Thoracic aorta (tissue), 2 donors: ENCODE measurements around the gene RAB21. TPM values are rescaled to one million over a fixed set of nuclear protein-coding genes. Genes with fewer than 3 reads are reported as not detected.

Source experiments
- ATAC-seq: fragments of 150-250 bp; one replicate; pipeline ENCODE4 v1.8.0; 2017; ENCODE audit warnings: low read depth; ENCODE audit not compliant: insufficient number of reproducible peaks, low FRiP score
- DNase-seq: peaks from one replicate; pipeline ENCODE4 v3.0.0-alpha.2; 2020; ENCODE audit warnings: low spot score
- H3K27ac ChIP-seq, 2 donors: fragments of 200-600 bp; sonication (generic); 1 replicate in 1 of 2; 2 replicates in 1 of 2; pipeline ENCODE4 v1.5.1; 2016; ENCODE audit warnings: mild to moderate bottlenecking in 2 of 2, moderate library complexity in 2 of 2
- H3K27me3 ChIP-seq: fragments of 200-600 bp; sonication (generic); replicated peaks from 2 replicates; pipeline ENCODE4 v1.6.0; 2016; ENCODE audit warnings: mild to moderate bottlenecking; ENCODE audit not compliant: insufficient read depth
- H3K36me3 ChIP-seq: fragments of 200-600 bp; sonication (generic); one replicate; pipeline ENCODE4 v1.5.1; 2016
- H3K4me1 ChIP-seq, 2 donors: fragments of 200-600 bp; sonication (generic); 1 replicate in 1 of 2; 2 replicates in 1 of 2; pipeline versions ENCODE4 v1.5.1 to v1.6.0; 2016; ENCODE audit warnings: low read depth in 2 of 2, mild to moderate bottlenecking in 1 of 2; ENCODE audit not compliant: control insufficient read depth in 1 of 2
- H3K4me3 ChIP-seq: fragments of 200-600 bp; sonication (generic); 2 replicates; pipeline ENCODE4 v1.5.1; 2016; ENCODE audit warnings: mild to moderate bottlenecking
- H3K9me3 ChIP-seq: fragments of 200-600 bp; sonication (generic); 2 replicates; pipeline ENCODE4 v1.5.1; 2016
- CTCF ChIP-seq: fragments of 200-600 bp; sonication (generic); IDR thresholded peaks from one replicate; pipeline ENCODE4 v1.5.1; 2019; ENCODE audit warnings: antibody characterized with exemption
- total RNA-seq, 2 donors: library from RNA; depleted of rRNA; stranded (reverse); fragments of >200 nt; gene quantifications; one replicate each; pipeline versions ENCODE4 v1.1.0 to v1.2.3, GENCODE V29; 2016

Gene RAB21
- total RNA-seq, 2 donors from 2014 or later: 15.7 to 56.4 TPM

- Histone ChIP-seq H3K4me1 (no peaks in the 10 kb centered on the region), H3K27ac (no peak overlapping the region), H3K4me3 (no peak overlapping the region), H3K27me3 (no peaks in the 10 kb centered on the region), H3K9me3 (no peaks in the 10 kb centered on the region), H3K36me3 (no peaks in the 10 kb centered on the region)
- TF ChIP-seq CTCF: no peak
- ATAC-seq (no peak), DNase-seq (no peak)
These were observed 23.7 kb upstream of the RAB21 start for GRCh38 chr12:71730936-71731335.

- ATAC-seq: no peak
- no peaks in the 10 kb centered on the region for H3K4me1 ChIP-seq
- no peak overlapping the region for H3K4me3 ChIP-seq
These were observed 23.0 kb upstream of the RAB21 start for GRCh38 chr12:71731439-71732356.

GRCh38 chr12:71732357-71732712 is 22.3 kb upstream of the RAB21 start:
- Histone ChIP-seq H3K4me1 (no peaks in the 10 kb centered on the region), H3K4me3 (no peak overlapping the region), H3K27me3 (no peaks in the 10 kb centered on the region), H3K27ac (no peak overlapping the region), H3K36me3 (no peaks in the 10 kb centered on the region), H3K9me3 (no peaks in the 10 kb centered on the region)
- no peak for DNase-seq
- TF ChIP-seq CTCF: no peak
- ATAC-seq: no peak

More at GRCh38 chr12:71731439-71732356, 23.0 kb upstream of the RAB21 start:
- TF ChIP-seq CTCF: no peak
- no peaks in the 10 kb centered on the region for H3K27me3 ChIP-seq
- no peaks in the 10 kb centered on the region for H3K36me3 ChIP-seq
- no peaks in the 10 kb centered on the region for H3K9me3 ChIP-seq
- DNase-seq: no peak
- no peak overlapping the region for H3K27ac ChIP-seq

- no peak for ATAC-seq
- TF ChIP-seq CTCF: no peak
- Histone ChIP-seq H3K36me3 (no peaks in the 10 kb centered on the region), H3K27me3 (no peaks in the 10 kb centered on the region), H3K27ac (no peak overlapping the region), H3K4me3 (no peak overlapping the region), H3K9me3 (no peaks in the 10 kb centered on the region), H3K4me1 (no peaks in the 10 kb centered on the region)
- no peak for DNase-seq
These were observed 17.5 kb upstream of the RAB21 start for GRCh38 chr12:71737197-71737596.

GRCh38 chr12:71742998-71743397 is 11.7 kb upstream of the RAB21 start:
- H3K9me3 ChIP-seq: no peaks in the 10 kb centered on the region
- H3K4me1 ChIP-seq: no peaks in the 10 kb centered on the region
- H3K36me3 ChIP-seq: no peaks in the 10 kb centered on the region
- no peak overlapping the region for H3K4me3 ChIP-seq
- H3K27ac ChIP-seq: no peak overlapping the region
- DNase-seq: no peak
- no peak for ATAC-seq
- TF ChIP-seq CTCF: no peak
- no peaks in the 10 kb centered on the region for H3K27me3 ChIP-seq
